Caco-2 (cell line): ENCODE data around the gene MAP4K4. TPM values are rescaled to one million over a fixed set of nuclear protein-coding genes. Genes with fewer than 3 reads are reported as not detected.

Source experiments
- BruUV-seq: library from RNA; stranded (reverse); fragments of 400-500 nt; replicated peaks from 2 replicates; lab custom pipeline; 2021; lab: Mats Ljungman, UMichigan
- CTCF ChIA-PET: fragments of 300-600 bp; sonication (Branson Sonifier 250); formaldehyde crosslinking; loops from one replicate; lab custom pipeline; 2022; ENCODE audit warnings: antibody characterized with exemption; lab: Charles Lee
- POLR2A ChIA-PET: fragments of 300-600 bp; sonication (Branson Sonifier 250); formaldehyde crosslinking; loops from one replicate; lab custom pipeline; 2022; ENCODE audit warnings: antibody characterized with exemption; lab: Charles Lee
- DNase-seq, 2 experiments: peaks; one replicate each; pipeline versions ENCODE4 v3.0.0 to v3.0.0-alpha.2; 2020 to 2022
- H3K27me3 ChIP-seq: replicated peaks from 2 replicates; pipeline ENCODE4 v1.6.0; 2011; ENCODE audit warnings: low read length; ENCODE audit not compliant: control insufficient read depth, insufficient read depth
- H3K36me3 ChIP-seq: 2 replicates; pipeline ENCODE4 v1.5.1; 2011; ENCODE audit warnings: low read length; ENCODE audit not compliant: control insufficient read depth, insufficient read depth
- H3K4me1 ChIP-seq: fragments of 250-450 bp; sonication (Bioruptor Pico); 2 replicates; pipeline ENCODE4 v1.5.1; 2020; ENCODE audit warnings: mild to moderate bottlenecking
- H3K4me3 ChIP-seq: 2 replicates; pipeline ENCODE4 v1.5.1; 2011; ENCODE audit warnings: low read depth, mild to moderate bottlenecking, control low read depth, low read length
- H3K9me3 ChIP-seq: fragments of 250-450 bp; sonication (Bioruptor Pico); 2 replicates; pipeline ENCODE4 v1.5.1; 2020; ENCODE audit warnings: mild to moderate bottlenecking, moderate library complexity
- H3K27ac Mint-ChIP-seq: one replicate; pipeline ENCODE4 v1.8.0; 2022; ENCODE audit warnings: mixed read lengths; ENCODE audit not compliant: unreplicated experiment
- H3K27me3 Mint-ChIP-seq: one replicate; pipeline ENCODE4 v1.8.0; 2022; ENCODE audit warnings: mixed read lengths; ENCODE audit not compliant: insufficient read depth, unreplicated experiment
- H3K36me3 Mint-ChIP-seq: one replicate; pipeline ENCODE4 v1.8.0; 2022; ENCODE audit warnings: mild to moderate bottlenecking, mixed read lengths; ENCODE audit not compliant: insufficient read depth, unreplicated experiment
- H3K4me1 Mint-ChIP-seq: one replicate; pipeline ENCODE4 v1.8.0; 2022; ENCODE audit warnings: low read depth, mixed read lengths; ENCODE audit not compliant: unreplicated experiment
- H3K4me3 Mint-ChIP-seq: one replicate; pipeline ENCODE4 v1.8.0; 2022; ENCODE audit warnings: mild to moderate bottlenecking, moderate library complexity, mixed read lengths; ENCODE audit not compliant: unreplicated experiment
- H3K9me3 Mint-ChIP-seq: one replicate; pipeline ENCODE4 v1.8.0; 2022; ENCODE audit warnings: mixed read lengths; ENCODE audit not compliant: unreplicated experiment
- intact Hi-C: fragments of 100-400 bp; cut with micrococcal nuclease; formaldehyde crosslinking; loops from one replicate; pipeline ENCODE4 v1.10.0; 2022; ENCODE audit not compliant: unreplicated experiment
- total RNA-seq: library from RNA; stranded (reverse); gene quantifications from 2 replicates; pipeline ENCODE4 v1.2.3, GENCODE V29; 2022
- TF ChIP-seq, protein P1 (sequence below), 2 experiments: fragments of 200-600 bp in 1 of 2; IDR thresholded peaks; 1 replicate in 1 of 2; 2 replicates in 1 of 2; pipeline versions ENCODE4 v1.5.1 to v1.8.0; 2011 to 2022; ENCODE audit warnings: antibody characterized with exemption in 1 of 2, control low read depth in 1 of 2, inconsistent platforms in 1 of 2, low read depth in 1 of 2, low read length in 1 of 2, mild to moderate bottlenecking in 1 of 2, moderate library complexity in 1 of 2; ENCODE audit not compliant: insufficient read depth in 1 of 2, severe bottlenecking in 1 of 2, unreplicated experiment in 1 of 2

Gene MAP4K4
- total RNA-seq, 1 experiment from 2014 or later: 257 TPM

DNA sequence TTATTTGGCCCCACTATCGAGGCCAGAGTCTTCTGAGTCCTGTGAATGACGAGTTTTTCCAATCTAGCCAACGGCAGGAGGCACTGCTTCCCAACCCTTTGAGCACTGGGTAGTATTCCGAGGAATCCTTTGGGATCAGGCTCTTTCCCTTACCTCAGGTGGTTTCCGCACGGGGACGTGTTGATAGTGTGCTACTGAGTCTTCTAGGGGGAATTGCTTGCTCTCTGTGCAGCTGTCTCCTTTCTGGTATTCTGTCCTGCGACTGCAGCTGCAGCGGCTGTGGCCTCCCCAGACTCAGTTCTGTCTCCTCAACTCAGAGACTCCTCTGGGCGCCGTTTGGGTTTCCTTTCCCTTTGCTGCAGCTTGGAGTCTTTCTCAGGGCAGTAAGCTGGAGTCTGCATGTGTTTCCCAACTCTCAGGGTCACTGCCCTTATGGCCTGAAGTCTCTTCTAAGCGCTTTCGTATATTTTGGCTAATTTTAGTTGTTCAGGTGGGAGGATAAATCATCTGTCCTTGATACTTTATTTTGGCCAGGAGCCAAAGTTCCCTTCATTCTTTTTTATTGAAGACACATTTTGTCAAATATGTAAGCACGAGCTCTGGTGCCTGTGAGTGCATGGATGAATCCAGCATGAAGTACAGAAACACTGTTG lies 118.4 kb downstream of the MAP4K4 start:
- POLR2A ChIA-PET: no interaction called here

DNA sequence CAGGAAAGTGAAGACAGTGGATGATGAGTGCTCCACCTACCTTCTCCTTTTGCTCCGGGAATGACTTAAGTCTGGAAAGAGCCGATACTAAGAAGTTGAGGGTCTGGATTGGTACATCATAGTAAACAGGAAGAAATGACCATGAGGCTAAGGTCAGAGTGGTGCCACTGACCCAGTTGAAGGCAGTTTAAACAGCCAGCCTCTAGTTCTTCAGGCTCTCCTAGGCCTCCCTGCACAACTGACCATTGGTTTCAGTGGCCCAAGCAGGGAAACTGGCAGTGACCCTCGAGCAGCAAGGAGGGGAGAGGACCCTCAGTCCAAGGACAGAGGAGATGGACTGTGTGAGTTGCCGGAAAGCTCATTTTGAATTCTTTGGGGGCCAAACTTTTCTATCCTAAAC lies 119.1 kb downstream of the MAP4K4 start:
- POLR2A ChIA-PET: no interaction called here
- intact Hi-C loops: no loop called here
- Mint-ChIP-seq H3K27ac (peak overlapping the region; percentile 32), H3K4me3 (no peak overlapping the region), H3K4me1 (peaks cover 49% of the 10 kb centered on the region), H3K27me3 (no peaks in the 10 kb centered on the region), H3K36me3 (peaks cover 51% of the 10 kb centered on the region), H3K9me3 (peaks cover 3% of the 10 kb centered on the region)
- no TSS peak for BruUV-seq
- H3K27me3 ChIP-seq: no peaks in the 10 kb centered on the region
- H3K9me3 ChIP-seq: no peaks in the 10 kb centered on the region
- peaks cover 33% of the 10 kb centered on the region for H3K4me1 ChIP-seq
- H3K36me3 ChIP-seq: no peaks in the 10 kb centered on the region
- no peak overlapping the region for H3K4me3 ChIP-seq
- DNase-seq: no peak
- TF ChIP-seq, protein P1, sequence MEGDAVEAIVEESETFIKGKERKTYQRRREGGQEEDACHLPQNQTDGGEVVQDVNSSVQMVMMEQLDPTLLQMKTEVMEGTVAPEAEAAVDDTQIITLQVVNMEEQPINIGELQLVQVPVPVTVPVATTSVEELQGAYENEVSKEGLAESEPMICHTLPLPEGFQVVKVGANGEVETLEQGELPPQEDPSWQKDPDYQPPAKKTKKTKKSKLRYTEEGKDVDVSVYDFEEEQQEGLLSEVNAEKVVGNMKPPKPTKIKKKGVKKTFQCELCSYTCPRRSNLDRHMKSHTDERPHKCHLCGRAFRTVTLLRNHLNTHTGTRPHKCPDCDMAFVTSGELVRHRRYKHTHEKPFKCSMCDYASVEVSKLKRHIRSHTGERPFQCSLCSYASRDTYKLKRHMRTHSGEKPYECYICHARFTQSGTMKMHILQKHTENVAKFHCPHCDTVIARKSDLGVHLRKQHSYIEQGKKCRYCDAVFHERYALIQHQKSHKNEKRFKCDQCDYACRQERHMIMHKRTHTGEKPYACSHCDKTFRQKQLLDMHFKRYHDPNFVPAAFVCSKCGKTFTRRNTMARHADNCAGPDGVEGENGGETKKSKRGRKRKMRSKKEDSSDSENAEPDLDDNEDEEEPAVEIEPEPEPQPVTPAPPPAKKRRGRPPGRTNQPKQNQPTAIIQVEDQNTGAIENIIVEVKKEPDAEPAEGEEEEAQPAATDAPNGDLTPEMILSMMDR (IDR thresholded peaks at IDR 0.05; ENCODE audit: insufficient read depth in 1 of 2, low read depth in 1 of 2, low read length in 1 of 2, severe bottlenecking in 1 of 2, unreplicated experiment in 1 of 2): no peak
- CTCF ChIA-PET: interaction anchor here (0.8 kb wide), 1 partner anchor 12 kb away, joined by 3 read pairs; no protein-coding TSS in a partner anchor

More for the DNA sequence above, 118.4 kb downstream of the MAP4K4 start:
- Histone ChIP-seq H3K9me3 (no peaks in the 10 kb centered on the region), H3K4me3 (no peak overlapping the region), H3K36me3 (no peaks in the 10 kb centered on the region), H3K27me3 (no peaks in the 10 kb centered on the region), H3K4me1 (peaks cover 32% of the 10 kb centered on the region)
- BruUV-seq: no TSS peak
- TF ChIP-seq, protein P1 (IDR thresholded peaks at IDR 0.05; ENCODE audit: insufficient read depth in 1 of 2, low read depth in 1 of 2, low read length in 1 of 2, severe bottlenecking in 1 of 2, unreplicated experiment in 1 of 2): no peak
- intact Hi-C loops: no loop called here
- Mint-ChIP-seq H3K4me3 (no peak overlapping the region), H3K27me3 (no peaks in the 10 kb centered on the region), H3K36me3 (peaks cover 57% of the 10 kb centered on the region), H3K4me1 (peaks cover 54% of the 10 kb centered on the region), H3K9me3 (peaks cover 9% of the 10 kb centered on the region), H3K27ac (peak overlapping the region; percentile 32)
- DNase-seq: no peak
- CTCF ChIA-PET: interaction anchor here (0.7 to 0.8 kb wide), 2 partner anchors 11 to 107 kb away, joined by 3 read pairs; no protein-coding TSS in a partner anchor

DNA sequence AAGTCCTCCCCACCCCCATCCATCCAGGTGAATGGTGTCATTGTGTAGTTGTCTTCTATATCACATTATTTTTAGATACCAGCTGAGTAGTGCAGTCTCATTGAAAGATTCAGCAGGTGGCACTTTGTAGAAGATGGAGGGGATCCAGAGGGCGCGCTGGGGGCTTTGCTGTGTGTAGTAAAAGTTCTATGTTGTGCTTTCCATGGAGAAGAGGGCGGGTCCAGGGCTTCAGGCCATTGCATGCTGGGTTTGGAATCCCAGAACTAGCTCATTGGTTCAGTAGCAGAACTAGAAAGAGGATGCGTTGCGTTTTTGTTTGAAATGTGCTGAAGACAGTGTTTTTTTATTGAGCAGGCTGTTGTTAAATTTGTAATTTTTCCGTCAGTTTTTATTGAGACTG lies 120.0 kb downstream of the MAP4K4 start:
- Mint-ChIP-seq H3K4me3 (peak overlapping the region; percentile 23), H3K27me3 (no peaks in the 10 kb centered on the region), H3K27ac (peak overlapping the region; percentile 32), H3K36me3 (peaks cover 42% of the 10 kb centered on the region), H3K4me1 (peaks cover 47% of the 10 kb centered on the region), H3K9me3 (no peaks in the 10 kb centered on the region)
- TF ChIP-seq, protein P1 (IDR thresholded peaks at IDR 0.05; ENCODE audit: insufficient read depth in 1 of 2, low read depth in 1 of 2, low read length in 1 of 2, severe bottlenecking in 1 of 2, unreplicated experiment in 1 of 2): no peak
- no peak for DNase-seq
- peaks cover 33% of the 10 kb centered on the region for H3K4me1 ChIP-seq
- H3K27me3 ChIP-seq: no peaks in the 10 kb centered on the region
- CTCF ChIA-PET: no interaction called here
- no peaks in the 10 kb centered on the region for H3K36me3 ChIP-seq
- no peaks in the 10 kb centered on the region for H3K9me3 ChIP-seq
- POLR2A ChIA-PET: no interaction called here
- intact Hi-C loops: no loop called here
- no TSS peak for BruUV-seq
- no peak overlapping the region for H3K4me3 ChIP-seq
